GM19467 (cell line): ENCODE measurements around the gene COL23A1.
"Not testable (repeated sequence)": the region's sequence is repeated elsewhere in the genome, so short reads cannot be mapped to it uniquely, and the experiment has no call there.

Experiments
- ATAC-seq: cut with Tn5 transposase; IDR thresholded peaks from one replicate; pipeline ENCODE4 v1.9.1; 2021; ENCODE audit warnings: mild to moderate bottlenecking, moderate library complexity; ENCODE audit not compliant: unreplicated experiment

The COL23A1 gene

DNA sequence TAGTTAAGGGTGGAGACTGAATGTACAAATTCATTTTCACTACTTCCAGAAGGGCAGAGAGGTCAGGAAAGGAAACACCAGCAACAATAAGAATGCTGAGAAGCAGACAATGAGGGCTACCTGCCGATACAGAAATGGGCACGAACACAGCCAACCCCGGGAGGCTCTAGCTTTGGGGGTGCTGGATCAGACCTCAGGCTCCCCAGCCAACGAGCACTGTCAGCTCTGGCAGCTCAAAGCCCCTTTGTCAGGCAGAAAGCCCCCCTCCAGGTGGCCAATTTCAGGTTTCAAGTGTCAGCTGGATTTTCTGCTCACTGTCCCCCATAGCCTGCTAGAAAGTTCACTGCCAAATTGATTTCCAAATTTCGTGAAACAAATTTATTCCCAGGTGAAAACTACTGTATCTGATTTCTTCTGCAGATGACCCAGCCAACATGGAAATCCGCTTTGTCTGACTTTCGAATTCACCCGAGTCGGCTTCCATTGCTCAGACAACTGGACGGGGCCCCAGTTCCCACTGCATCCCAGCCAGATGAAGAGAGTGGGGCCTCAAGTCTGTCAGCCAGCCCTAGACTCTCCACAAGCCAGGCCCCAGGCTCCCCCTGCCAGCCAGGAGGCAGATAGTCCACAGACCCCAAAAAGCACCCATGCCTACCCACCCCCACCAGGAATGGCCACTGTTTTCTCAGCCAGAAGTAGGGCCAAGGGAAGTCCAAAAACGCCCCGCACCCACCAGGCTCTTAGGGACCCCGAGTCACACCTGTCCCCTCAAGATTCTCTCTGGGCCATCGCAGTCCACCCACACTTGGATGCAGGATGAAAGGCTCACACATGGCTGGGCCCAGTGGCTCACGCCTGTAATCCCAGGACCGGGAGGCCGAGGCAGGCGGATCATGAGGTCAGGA lies 261.1 kb downstream of the COL23A1 start:
- no peak for ATAC-seq

DNA sequence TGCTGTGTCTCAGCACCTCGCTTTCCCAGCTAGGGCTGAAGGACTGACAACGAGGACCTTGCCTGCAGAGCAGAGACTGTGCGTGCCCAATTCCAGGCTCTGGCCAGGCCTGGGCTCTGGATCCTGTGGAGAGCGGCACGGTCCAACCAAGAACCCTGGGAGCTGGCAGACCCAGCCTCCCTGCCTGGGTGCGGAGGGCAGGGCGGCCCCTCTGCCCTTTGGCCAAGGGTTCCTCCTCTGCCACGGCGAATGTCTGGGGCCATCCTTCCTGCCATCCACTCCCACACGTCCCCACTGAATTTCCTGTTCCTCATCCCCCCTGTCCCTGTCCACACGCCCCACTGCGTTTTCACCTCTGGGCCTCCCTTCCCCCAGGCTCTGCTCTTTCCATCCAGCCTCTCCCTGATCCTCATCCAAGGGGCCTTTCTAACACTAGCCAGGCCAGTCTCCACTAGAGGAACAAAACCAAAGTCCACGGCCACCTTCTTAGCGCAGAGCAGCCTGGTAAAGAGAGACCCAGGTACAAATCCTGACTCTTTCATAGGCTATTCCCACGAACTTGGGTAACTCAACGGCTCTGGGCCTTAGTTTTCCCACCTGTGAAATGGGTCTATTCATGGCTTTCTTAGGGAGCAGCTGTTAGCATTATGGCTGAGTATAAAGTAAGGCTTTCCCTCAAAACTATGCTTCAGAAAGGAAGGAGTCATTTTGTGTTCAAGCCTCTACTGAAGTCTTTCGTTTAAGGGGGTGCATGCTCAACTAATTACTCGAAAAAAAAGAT lies 262.1 kb downstream of the COL23A1 start:
- no peak for ATAC-seq

DNA sequence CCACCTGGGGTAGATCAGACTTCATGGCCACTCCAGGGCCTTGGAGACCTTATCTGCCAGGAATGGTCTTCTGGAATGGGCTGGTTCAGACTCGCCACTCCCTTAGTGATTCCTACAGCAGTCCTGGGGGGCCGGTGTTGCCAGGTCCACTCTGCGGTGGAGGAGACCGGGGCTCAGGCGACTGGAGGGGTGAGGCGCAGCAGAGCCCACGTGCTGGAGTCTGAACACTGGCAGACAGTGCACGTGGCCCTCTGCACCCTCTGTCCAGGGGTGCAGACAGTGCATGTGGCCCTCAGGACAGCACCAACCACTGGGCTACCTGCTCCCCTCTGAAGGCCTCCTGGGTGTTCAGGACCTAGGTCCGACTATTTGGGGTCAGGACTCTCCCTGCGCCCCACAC lies 262.7 kb downstream of the COL23A1 start:
- no peak for ATAC-seq

DNA sequence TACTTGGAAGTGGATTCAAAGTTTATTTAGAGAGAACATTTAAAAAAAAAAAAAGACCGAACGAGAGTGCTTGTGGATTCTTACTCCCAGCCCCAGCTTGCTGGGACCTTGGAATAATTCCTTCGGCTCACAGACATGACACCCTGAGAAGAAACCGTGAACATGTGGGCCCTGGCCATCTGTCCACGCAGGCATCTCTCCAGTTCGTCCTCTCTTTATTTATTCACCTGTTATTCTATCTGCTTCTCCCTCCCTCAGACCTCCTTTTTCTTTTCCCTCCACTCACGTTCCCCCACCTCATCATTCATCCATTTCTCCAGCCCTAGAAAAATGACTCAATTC lies 263.8 kb downstream of the COL23A1 start:
- no peak for ATAC-seq

DNA sequence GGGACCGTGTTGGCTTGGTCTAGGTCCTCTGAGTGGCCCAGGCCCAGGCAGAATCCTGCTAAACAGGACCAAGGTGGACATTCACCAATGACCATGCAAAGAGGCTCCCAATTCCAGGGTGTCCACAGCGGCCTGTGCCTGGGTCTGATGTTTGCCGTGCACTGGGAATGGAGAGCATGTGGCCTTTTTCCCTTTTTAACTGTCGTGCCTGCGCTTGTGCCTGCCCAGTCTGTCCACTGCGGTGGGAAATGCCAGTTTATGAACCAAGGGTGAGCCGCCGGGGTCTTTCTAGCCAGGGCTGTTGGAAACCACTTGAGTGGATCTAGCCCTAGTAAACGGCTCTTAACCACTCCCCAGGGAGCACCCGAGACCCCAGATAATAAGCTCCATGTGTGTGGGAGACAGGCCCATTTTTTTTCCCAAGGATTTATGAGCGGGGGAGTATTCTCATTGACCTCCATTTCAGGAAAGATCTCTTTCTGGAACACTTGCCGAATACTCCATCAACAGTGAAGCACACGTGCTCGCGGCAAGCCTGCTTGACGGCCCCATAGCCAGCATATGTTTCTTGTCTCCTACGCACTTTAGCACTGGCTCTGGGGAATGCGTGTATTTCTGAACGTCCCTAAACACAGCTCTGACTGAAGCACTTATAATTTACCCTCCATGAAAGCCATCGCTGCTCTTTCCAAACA lies 264.4 kb downstream of the COL23A1 start:
- ATAC-seq, result no peak

DNA sequence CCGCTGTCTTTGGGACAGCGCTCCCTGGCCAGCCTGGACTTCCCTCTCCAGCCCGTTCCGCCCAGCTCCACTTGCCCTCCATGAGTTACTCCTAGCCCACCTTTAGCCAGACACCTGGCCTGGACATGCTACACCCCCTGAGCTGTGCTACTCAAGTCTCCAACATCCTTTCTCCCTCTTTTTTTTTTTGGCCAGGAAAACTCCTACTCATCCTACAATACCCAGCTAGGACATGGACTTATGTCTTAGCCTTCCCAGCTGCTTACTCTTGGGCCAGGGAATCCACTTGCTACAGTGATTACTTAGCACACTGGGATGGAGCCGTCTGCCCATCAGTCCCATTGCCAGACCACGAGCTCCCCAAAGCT lies 264.9 kb downstream of the COL23A1 start:
- no peak for ATAC-seq

DNA sequence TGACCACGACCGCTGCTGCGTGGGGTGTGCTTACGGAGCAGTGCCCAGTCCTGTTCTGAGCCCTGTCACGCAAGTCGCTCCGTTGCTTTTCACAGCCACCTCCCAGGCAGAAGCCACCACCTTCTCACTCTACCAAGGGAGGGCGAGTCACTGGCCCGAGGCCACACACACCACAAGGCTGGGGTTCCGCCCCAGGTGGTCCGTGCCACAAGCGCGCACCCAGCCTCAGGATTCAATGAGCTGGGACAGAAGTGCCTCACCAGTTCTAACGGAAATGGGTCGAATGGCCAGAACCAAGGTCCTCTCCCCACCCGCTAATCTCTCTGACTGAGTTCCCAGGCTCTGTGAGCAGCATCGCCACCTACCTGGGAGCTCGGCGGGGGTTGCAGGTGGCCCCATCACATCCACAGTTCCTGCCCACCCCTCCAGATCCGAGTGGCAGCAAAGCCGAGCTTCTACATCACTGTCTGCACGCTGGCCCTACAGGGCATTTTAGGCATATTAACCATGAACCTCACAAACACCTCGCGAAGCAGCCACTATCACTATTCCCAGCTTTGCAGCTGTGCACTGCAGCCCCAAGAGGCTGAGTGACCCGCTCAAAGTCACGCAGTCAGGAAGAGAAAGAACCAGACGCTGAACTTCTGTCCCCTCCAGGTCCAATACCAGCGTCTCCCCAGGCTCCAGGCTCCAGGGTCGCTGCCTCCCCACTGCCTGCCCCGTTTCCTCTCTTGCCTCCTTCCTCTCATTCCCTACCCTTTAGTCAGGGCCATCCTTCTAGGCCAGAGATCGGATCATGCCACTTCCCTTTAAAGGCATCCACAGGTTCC lies 265.5 kb downstream of the COL23A1 start:
- peak; percentile 66 for ATAC-seq

DNA sequence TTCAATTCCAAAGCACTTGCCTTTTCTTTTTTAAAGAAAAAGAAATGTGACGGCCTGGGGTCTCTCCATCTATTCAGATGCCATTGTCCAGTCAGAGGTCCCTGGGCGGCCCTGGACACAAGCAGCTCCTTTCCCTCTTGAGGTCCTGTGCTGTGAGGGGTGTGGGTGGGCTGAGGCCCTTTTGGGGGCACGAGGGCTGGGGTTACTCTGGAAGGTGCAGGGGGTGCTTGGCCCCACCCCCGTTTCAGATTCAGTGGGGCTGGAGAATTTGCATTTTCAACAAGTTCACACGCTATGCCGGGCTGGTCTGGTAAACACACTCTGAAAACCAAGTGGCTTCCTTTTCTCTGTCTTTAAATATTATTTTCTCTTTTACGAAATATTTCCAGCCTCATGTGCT lies 266.2 kb downstream of the COL23A1 start:
- ATAC-seq, result peak; percentile 50

DNA sequence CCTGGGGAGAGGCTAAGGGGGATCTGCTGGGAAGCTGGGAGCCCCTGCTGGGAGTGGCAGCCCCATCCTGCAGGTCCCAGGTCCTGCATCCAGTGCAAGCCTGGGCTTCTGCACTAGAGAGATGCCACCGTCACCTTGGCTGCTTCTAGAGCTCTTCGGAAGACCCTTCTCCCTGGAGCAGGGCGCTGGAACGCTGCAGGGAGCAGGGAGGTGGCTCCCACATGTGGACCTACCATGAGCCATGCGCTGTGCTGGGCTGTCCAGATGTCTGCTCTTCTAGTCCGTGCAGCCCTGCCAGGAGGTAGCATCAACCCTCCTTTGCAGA lies 266.7 kb downstream of the COL23A1 start:
- peak; percentile 8 for ATAC-seq

DNA sequence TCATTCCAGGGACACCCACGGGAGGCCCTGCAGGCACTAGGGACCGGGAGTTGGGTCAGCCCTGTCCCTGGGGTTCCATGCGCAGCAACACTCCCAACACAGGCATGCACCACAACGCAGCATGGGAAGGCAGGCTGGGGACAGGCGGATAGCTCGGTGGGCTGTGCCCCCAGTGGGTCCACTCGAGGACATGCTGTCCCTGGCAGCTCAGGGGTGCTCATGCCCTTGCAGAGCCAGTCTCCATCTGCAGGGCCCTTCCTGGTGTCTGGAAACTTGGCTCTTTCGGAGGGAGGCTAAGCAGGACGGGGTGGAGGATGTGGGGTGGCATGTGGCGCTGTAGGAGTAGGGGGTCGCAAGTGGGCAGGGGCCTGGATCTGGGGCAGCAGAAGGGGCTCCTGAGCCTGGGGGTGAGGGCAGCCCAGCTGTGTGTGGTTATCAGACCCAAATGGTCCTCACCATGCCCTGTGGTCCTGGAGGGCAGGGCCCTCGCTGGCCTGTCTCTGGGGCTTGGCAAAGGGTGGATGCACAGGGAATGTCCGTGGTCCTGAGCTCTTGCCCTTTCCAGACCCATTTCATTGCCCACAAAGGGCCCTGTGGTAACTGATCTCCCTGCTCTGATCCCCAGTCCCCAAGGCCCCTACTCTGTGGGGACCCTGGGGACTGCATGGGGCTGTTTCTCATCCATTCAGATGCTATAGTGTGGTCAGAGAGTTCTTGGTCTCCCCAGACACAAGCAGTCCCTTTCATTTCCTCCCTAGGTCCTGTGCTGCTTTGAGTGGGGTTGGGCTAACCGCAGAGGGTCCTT lies 267.3 kb downstream of the COL23A1 start:
- ATAC-seq, result no peak

DNA sequence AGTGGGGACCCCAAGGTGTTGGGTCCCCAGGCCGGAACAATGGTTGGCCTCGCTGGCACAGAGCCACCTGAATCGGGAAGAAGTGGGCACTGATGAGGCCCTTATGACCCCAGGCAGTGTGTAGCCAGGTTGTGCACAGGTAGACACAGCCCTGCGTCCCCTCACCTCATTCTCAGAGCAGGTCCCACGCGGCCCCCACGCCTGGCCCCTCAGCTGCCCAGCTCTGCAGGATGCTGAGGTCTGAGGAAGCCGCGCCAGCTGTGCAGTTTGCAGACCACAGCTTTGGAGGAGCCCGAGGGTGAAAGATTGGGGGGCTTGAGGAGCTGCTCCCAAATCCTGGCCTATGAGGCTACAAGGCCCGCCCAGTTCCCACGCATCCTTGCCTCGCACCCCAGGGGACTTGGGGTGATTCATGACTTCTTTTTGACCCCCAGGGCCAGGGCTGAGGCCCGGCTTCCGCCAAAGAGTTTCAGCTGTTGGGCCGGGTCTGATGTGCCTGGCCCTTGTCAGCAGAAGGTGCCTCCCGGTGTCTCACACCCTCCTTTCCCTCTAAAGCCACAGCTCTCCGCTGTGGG lies 269.8 kb downstream of the COL23A1 start:
- no peak for ATAC-seq

DNA sequence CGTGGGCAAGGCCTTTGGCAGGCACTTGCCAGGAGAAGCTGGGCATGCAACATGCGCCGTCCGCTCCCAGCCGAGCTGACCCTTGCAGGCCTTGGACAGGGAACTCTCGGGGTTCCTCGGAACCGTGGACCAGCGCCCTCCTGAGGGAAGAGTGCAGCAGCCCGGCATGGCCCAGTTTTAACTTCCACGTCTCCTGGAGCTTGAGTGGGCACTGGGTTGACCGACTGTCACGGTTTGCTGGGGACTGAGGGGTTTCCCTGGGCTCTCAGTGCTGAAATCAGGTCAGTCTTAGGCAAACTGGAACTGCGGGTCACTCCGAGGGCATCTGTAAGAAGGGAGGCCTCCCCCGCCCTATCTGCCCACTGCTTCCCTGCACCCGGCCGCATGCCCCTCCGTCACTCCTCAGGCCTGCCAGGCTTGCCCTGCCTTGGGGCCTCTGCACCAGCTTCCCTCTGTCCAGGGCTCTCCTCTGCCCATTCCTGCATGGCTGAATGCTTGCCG lies 270.6 kb downstream of the COL23A1 start:
- no peak for ATAC-seq

DNA sequence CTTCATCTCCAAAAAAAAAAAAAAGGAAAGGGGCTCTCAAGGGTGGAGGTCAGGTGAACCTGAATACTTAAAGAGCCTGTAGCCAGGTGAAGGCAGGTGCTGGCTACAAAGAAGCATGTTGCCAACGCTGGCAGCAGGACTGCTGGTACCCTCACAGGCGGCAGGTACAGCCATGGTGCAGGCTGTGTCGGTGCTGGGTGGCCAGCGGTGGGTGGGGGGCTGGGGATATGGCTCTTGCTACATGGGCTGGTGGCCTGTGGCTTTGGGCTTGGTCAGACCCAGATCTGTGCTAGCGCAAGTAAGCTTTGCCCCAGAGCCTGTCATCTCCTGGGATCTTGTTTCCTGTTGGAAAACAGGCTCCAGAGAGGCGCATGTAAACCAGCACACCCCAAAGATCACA lies 271.3 kb downstream of the COL23A1 start:
- ATAC-seq, result no peak

DNA sequence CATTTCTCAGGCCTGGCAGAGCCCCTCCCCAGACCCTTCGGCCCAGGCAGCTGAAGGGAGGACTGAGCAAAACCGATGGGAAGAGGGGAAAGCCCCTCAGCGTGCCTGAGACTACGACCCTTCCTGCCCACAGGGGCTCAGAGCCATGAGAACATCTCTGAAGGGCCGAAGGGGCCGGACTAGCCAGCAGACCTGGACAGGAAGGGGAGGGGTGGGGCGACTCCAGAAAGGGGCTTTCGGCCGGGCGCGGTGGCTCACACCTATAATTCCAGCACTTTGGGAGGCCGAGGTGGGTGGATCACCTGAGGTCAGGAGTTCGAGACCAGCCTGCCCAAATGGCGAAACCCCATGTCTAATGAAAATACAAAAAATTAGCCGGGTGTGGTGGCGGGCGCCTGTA lies 271.8 kb downstream of the COL23A1 start:
- no peak for ATAC-seq

DNA sequence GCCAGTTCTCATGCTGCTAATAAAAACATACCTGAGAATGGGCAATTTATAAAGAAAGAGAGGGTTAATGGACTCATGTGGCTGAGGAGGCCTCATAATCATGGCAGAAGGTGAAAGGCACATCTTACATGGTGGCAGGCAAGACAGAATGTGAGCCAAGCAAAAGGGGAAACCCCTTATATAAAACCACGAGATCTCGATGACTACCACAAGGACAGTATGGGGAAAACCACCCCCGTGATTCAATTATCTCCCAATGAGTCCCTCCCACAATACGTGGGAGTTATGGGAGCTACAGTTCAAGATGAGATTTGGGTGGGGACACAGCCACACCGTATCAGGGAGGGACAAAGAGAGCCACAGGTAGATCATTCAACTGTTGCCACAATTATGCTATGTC lies 272.5 kb downstream of the COL23A1 start:
- ATAC-seq, result not testable (repeated sequence)

DNA sequence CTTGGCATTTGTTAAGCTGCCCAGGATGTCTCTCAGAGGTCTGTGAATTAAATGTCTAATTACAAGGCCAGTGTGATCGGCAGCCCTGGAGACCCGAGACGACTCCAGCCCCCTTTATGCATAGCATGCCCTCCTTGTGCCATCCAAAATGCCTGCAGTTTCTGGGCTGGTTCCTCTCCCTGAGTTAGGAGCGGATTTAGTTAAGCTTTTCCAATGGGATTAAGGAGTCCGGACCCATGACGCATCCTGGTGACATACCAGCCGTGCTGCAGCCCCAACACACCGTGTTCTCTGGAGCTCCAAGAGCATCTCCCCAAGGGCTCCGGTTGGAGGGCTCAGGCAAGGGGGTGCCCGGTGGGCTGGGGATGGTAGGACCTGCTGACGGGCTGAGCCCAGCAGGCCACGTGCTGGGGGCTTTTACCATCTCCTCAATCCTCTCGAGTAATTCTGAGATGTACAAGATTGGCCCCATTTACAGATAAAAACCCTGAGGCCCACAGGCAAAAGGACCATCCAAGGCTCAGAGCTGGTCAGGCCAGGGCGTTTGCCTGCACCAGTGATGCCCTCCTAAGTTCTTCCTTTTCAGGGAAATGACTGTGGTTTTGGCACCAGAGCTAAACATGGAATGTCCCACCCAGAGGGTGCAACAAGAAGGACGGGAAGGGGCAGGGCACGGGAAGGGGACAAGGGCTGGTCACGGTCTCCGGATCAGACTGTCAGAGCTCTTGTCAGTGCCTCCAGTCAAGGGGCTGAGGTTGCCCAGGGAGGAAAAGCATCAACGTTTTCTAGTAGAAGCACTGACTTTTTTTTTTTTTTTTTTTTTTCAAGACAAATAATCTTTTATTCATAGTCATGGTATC lies 275.0 kb downstream of the COL23A1 start:
- no peak for ATAC-seq

DNA sequence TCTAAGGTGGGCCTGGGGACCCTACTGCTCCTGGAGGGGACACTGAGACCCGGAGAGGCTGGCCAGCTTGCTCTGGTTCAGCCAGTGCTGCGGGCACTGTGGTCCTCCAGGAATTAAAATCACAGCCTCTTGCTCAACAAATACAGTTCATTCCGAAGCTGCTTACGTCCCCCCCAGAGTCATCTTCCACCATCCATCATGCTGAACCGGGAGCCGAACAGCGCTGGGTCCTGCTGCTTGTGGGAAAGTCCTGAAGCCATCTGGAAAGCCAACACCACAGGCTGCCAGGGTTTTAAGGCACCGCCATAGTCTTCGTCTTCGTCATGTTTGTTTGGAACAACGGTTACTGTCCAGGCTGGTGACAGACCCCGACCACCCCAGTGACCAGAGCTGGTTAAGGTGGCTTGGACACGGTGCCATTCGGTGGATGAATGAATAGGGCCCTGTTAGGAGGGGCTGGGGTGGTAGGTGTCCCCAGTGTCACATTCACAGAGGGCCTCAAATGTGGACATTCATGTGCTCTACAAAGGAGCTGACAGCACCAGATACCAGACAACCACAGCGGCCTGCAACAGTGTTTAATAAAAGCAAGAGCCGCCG lies 276.0 kb downstream of the COL23A1 start:
- ATAC-seq, result no peak

DNA sequence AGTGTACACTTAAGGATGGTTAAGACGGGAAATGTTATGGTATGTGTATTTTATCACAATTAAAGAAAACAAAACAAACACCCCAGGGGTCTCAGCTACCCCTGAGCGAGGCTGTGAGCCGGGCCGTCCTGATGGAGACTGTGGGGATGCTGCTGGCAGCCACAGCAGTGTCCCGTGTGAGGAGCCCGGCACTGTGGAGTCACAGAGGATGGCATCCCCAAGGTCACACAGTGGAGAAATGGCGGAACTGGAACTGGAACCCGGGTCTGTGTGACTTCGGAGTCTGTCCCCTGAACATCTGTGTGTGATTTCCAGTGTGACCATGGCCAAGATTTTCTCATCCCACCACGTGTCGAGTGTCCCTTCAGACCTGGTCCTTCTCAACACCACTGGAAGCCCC lies 276.9 kb downstream of the COL23A1 start:
- ATAC-seq, result no peak
